Esophagus muscularis mucosa (tissue), 4 donors: ENCODE measurements around the gene NBEA.

Experiments
- EP300 ChIP-seq: sonication (generic); formaldehyde crosslinking; IDR thresholded peaks from one replicate; pipeline ENCODE4 v1.6.1; 2017; ENCODE audit warnings: antibody characterized with exemption
- POLR2A ChIP-seq: fragments of 450-650 bp; IDR thresholded peaks from one replicate; pipeline ENCODE4 v1.6.1; 2017; ENCODE audit warnings: antibody characterized with exemption, moderate library complexity, mild to moderate bottlenecking, low read depth
- POLR2AphosphoS5 ChIP-seq, 2 donors: sonication (generic); formaldehyde crosslinking; IDR thresholded peaks; one replicate each; pipeline ENCODE4 v1.6.1; 2017; ENCODE audit warnings: antibody characterized with exemption in 2 of 2
- TF ChIP-seq, protein P1 (sequence below), 3 experiments: fragments of 200-600 bp in 2 of 3; fragments of 450-650 bp in 1 of 3; sonication (generic) in 2 of 3; IDR thresholded peaks; one replicate each; pipeline ENCODE4 v1.5.1; 2017 to 2019; ENCODE audit warnings: antibody characterized with exemption in 3 of 3, mild to moderate bottlenecking in 2 of 3, moderate library complexity in 1 of 3

DNA sequence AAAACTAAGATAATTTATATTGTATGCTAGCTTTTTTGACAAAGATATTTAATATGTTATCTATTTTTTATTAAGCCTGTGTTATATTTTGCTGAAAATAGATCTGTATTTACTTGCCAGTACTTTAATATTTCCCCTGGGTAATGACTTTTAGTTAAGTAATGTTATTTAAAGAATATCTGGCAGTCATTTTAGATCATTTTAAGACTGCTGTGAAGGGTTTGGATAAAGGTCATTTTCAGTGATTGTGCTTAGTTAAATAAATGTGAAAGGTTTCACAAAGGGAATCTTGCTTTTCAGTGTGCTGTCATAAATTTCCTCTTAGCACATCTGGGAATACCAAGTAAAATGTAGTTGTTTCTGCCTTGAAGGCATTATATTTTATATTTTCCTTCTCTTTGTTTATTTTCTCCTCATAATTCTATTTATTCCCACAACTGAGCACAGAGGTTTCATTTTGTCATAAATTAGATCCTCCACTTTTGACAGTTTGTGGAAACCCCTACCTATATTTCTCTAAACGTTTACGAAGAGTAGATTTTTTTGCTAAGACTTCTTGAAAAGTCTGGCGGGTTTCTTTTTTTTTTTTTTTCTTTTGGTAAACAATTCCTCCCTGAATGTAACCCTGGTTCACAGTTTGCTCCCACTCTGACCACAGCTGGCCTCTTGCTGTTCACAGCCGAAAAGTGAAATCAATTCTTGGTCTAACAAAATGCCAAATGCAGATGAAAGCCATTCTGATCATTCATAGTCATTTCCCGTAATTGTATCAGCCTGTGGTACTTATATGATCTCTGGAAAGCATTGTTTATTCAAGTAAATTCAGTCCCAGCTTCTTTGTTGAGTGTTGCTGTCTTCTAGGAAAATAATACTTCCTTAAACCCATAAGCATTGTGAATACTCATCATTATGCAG, 446.6 kb downstream of the NBEA start:
- TF ChIP-seq POLR2A = no peak
- TF ChIP-seq, protein P1, sequence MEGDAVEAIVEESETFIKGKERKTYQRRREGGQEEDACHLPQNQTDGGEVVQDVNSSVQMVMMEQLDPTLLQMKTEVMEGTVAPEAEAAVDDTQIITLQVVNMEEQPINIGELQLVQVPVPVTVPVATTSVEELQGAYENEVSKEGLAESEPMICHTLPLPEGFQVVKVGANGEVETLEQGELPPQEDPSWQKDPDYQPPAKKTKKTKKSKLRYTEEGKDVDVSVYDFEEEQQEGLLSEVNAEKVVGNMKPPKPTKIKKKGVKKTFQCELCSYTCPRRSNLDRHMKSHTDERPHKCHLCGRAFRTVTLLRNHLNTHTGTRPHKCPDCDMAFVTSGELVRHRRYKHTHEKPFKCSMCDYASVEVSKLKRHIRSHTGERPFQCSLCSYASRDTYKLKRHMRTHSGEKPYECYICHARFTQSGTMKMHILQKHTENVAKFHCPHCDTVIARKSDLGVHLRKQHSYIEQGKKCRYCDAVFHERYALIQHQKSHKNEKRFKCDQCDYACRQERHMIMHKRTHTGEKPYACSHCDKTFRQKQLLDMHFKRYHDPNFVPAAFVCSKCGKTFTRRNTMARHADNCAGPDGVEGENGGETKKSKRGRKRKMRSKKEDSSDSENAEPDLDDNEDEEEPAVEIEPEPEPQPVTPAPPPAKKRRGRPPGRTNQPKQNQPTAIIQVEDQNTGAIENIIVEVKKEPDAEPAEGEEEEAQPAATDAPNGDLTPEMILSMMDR (IDR thresholded peaks at IDR 0.05) = no peak
- no peak for TF ChIP-seq EP300
- no peak for TF ChIP-seq POLR2AphosphoS5 (IDR thresholded peaks at IDR 0.05)
